HG03342 (cell line): ENCODE data around the gene PAFAH1B2.
"Not testable (repeated sequence)": the region's sequence is repeated elsewhere in the genome, so short reads cannot be mapped to it uniquely, and the experiment has no call there.

Experiments
- ATAC-seq: cut with Tn5 transposase; IDR thresholded peaks from one replicate; pipeline ENCODE4 v1.9.1; 2021; ENCODE audit warnings: mild to moderate bottlenecking, moderate library complexity; ENCODE audit not compliant: unreplicated experiment

PAFAH1B2 gene

GRCh38 chr11:117171404-117172061, 27.4 kb downstream of the PAFAH1B2 start:
- ATAC-seq = no peak

- no peak for ATAC-seq
Measured at GRCh38 chr11:117172724-117173421, 28.8 kb downstream of the PAFAH1B2 start.

- no peak for ATAC-seq
Measured at GRCh38 chr11:117175104-117175503, 31.0 kb downstream of the PAFAH1B2 start.

- ATAC-seq = no peak
Measured at GRCh38 chr11:117175781-117176180, 31.7 kb downstream of the PAFAH1B2 start.

GRCh38 chr11:117176186-117176585, 32.1 kb downstream of the PAFAH1B2 start:
- ATAC-seq = no peak

GRCh38 chr11:117177534-117178209, 33.6 kb downstream of the PAFAH1B2 start:
- ATAC-seq = no peak

- peak; percentile 88 for ATAC-seq
Measured at GRCh38 chr11:117178210-117179034, 34.3 kb downstream of the PAFAH1B2 start, which contains the start of gene SIDT2. Gene SIDT2 (plus strand): TSS chr11:117178743. CDS start chr11:117179264, 521 bp downstream.

- peak; percentile 26 for ATAC-seq
Measured at GRCh38 chr11:117179048-117179999, 35.2 kb downstream of the PAFAH1B2 start.

GRCh38 chr11:117180020-117180419, 35.9 kb downstream of the PAFAH1B2 start:
- no peak for ATAC-seq

- no peak for ATAC-seq
Measured at GRCh38 chr11:117180661-117181585, 36.8 kb downstream of the PAFAH1B2 start.

- no peak for ATAC-seq
Measured at GRCh38 chr11:117181586-117182550, 37.8 kb downstream of the PAFAH1B2 start.

- ATAC-seq = no peak
Measured at GRCh38 chr11:117182551-117182935, 38.5 kb downstream of the PAFAH1B2 start.

- ATAC-seq = not testable (repeated sequence)
Measured at GRCh38 chr11:117183178-117183577, 39.1 kb downstream of the PAFAH1B2 start.

- no peak for ATAC-seq
Measured at GRCh38 chr11:117183724-117184349, 39.8 kb downstream of the PAFAH1B2 start.

GRCh38 chr11:117185736-117186430, 41.8 kb downstream of the PAFAH1B2 start:
- no peak for ATAC-seq

GRCh38 chr11:117186431-117186761, 42.3 kb downstream of the PAFAH1B2 start:
- ATAC-seq = no peak

GRCh38 chr11:117187007-117187406, 42.9 kb downstream of the PAFAH1B2 start:
- ATAC-seq = no peak
